Measurements from ENCODE around the gene NDUFAB1. TPM values are rescaled to one million over a fixed set of nuclear protein-coding genes. Genes with fewer than 3 reads are reported as not detected.
"Not testable (repeated sequence)": the region's sequence is repeated elsewhere in the genome, so short reads cannot be mapped to it uniquely, and the experiment has no call there.

Gene NDUFAB1
- total RNA-seq: 100 to 1,000 TPM in 1 of 2 donors, 10 to 100 TPM in 1; 76.9 to 152 TPM

- peaks cover 14% of the 10 kb centered on the region for H3K4me1 Mint-ChIP-seq
- no peaks in the 10 kb centered on the region for H3K9me3 Mint-ChIP-seq
- peak within 1 kb of the TSS; percentile 85 for H3K4me3 Mint-ChIP-seq
- ATAC-seq (replicated peaks): peak; percentile 98
- H3K27me3 Mint-ChIP-seq: no peaks in the 10 kb centered on the region
- H3K27ac Mint-ChIP-seq: peak within 1 kb of the TSS; percentile 83
- peaks cover 42% of the 10 kb centered on the region for H3K36me3 Mint-ChIP-seq (ENCODE audit: low read depth)
Observed at GRCh38 chr16:23595951-23596720, at the start of gene NDUFAB1. Gene NDUFAB1 (minus strand): TSS chr16:23596316. CDS start chr16:23596290, 26 bp downstream.

DNA sequence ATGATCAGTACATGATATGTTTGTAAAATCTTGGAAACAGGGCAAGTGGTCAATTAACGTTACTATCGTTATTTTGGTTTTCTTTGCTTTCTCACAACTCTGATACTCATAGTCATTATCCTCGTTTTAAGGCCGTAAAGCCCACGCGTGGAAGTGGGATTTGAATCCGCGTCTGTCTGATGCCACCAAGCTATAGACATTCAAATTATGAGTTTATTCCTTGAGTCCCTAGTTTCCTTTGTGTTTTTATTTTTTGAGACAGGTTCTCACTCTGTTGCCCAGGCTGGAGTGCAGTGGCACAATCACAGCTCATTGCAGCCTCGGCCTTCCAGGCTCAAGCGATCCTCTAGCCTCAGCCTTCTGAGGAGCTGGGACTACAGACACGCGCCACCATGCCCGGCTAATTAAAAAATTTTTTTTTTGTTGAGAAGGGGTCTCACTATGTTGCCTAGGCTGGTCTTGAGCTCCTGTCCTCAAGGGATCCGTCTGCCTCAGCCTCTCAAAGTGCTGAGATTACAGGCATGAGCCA, 46.2 kb upstream of the NDUFAB1 start:
- ATAC-seq (replicated peaks): no peak
- Mint-ChIP-seq H3K4me3 (peak overlapping the region; percentile 96), H3K27me3 (no peaks in the 10 kb centered on the region), H3K36me3 (ENCODE audit: low read depth) (peaks cover 79% of the 10 kb centered on the region), H3K4me1 (peaks cover 24% of the 10 kb centered on the region), H3K27ac (peak overlapping the region; percentile 98), H3K9me3 (no peaks in the 10 kb centered on the region)

GRCh38 chr16:23640931-23641765, 45.0 kb upstream of the NDUFAB1 start, which contains the start of the genes DCTN5 and PALB2:
Gene DCTN5 (plus strand): TSS chr16:23641466. CDS start chr16:23641543, 77 bp downstream.
Gene PALB2 (minus strand): TSS chr16:23641310. CDS start chr16:23641157, 153 bp downstream.
- no peaks in the 10 kb centered on the region for H3K9me3 Mint-ChIP-seq
- no peaks in the 10 kb centered on the region for H3K27me3 Mint-ChIP-seq
- peak; percentile 99 for ATAC-seq (replicated peaks)
- peak within 1 kb of the TSS; percentile 96 for H3K4me3 Mint-ChIP-seq
- peaks cover 16% of the 10 kb centered on the region for H3K4me1 Mint-ChIP-seq
- H3K27ac Mint-ChIP-seq: peak within 1 kb of the TSS; percentile 98
- peaks cover 79% of the 10 kb centered on the region for H3K36me3 Mint-ChIP-seq (ENCODE audit: low read depth)

DNA sequence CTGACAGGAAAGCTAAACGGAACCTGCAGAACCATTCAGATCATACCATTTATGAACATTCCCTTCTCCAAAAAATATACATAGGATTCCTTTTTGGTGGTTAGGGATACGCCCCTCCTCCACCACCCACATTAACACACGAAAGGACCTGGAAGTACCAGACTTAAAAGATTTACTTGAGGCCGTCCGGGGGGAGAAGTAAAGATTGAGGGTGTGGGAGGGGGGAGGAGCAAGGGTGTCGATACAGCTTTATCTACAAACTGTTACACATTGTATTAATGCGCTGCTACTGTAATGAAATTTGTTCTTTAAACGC, 44.5 kb upstream of the NDUFAB1 start:
- Mint-ChIP-seq H3K4me1 (peaks cover 10% of the 10 kb centered on the region), H3K36me3 (ENCODE audit: low read depth) (peaks cover 79% of the 10 kb centered on the region), H3K4me3 (peak overlapping the region; percentile 96), H3K27ac (peak overlapping the region; percentile 98), H3K9me3 (no peaks in the 10 kb centered on the region), H3K27me3 (no peaks in the 10 kb centered on the region)
- ATAC-seq (replicated peaks): peak; percentile 4

DNA sequence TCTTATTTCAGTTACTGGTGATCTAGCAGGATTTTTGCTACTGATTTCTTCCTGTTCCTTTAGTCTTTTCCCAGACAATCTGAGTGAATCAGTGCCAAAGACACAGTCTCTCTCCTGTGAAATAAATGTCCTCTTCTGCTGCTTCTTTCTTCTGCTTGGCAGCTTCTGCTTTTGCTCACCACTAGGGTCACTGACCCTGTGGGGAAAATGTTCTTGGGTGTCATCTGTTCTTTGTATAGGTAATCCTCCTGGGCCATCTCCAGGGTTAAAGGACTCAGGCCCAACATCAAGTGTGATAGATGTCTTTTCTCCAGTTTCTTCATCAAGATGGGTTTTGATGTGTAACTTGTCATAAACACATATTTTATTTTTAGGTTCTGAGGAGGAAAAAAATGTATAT, 39.8 kb upstream of the NDUFAB1 start:
- peaks cover 5% of the 10 kb centered on the region for H3K4me1 Mint-ChIP-seq
- no peak overlapping the region for H3K27ac Mint-ChIP-seq
- no peaks in the 10 kb centered on the region for H3K27me3 Mint-ChIP-seq
- peaks cover 63% of the 10 kb centered on the region for H3K36me3 Mint-ChIP-seq (ENCODE audit: low read depth)
- H3K4me3 Mint-ChIP-seq: no peak overlapping the region
- no peak for ATAC-seq (replicated peaks)
- no peaks in the 10 kb centered on the region for H3K9me3 Mint-ChIP-seq

- H3K4me1 Mint-ChIP-seq: peaks cover 5% of the 10 kb centered on the region
- H3K27me3 Mint-ChIP-seq: no peaks in the 10 kb centered on the region
- H3K27ac Mint-ChIP-seq: no peak overlapping the region
- no peak overlapping the region for H3K4me3 Mint-ChIP-seq
- H3K36me3 Mint-ChIP-seq (ENCODE audit: low read depth): peaks cover 74% of the 10 kb centered on the region
- no peak for ATAC-seq (replicated peaks)
- H3K9me3 Mint-ChIP-seq: no peaks in the 10 kb centered on the region
Observed at GRCh38 chr16:23634461-23635036, 38.4 kb upstream of the NDUFAB1 start.

DNA sequence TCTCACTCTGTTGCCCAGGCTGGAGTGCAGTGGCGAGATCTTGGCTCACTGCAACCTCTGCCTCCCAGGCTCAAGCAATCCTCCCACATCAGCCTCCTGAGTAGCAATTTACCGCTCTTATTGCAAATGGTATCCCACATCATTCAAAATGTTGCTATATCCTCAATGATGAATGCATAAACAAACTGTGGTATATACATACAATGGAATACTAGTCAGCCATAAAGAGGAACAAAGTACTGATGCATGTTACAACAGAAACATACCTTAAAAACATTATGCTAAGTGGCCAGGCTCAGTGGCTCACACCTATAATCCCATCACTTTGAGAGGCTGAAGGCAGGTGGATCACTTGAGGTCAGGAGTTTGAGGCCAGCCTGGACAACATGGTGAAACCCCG, 35.8 kb upstream of the NDUFAB1 start:
- not testable (repeated sequence) for H3K9me3 Mint-ChIP-seq; H3K27me3 Mint-ChIP-seq; H3K4me1 Mint-ChIP-seq; ATAC-seq (replicated peaks); H3K27ac Mint-ChIP-seq; H3K4me3 Mint-ChIP-seq
- H3K36me3 Mint-ChIP-seq (ENCODE audit: low read depth): peaks cover 82% of the 10 kb centered on the region

GRCh38 chr16:23629516-23629915, 33.4 kb upstream of the NDUFAB1 start:
- H3K4me3 Mint-ChIP-seq: no peak overlapping the region
- H3K27ac Mint-ChIP-seq: no peak overlapping the region
- H3K36me3 Mint-ChIP-seq (ENCODE audit: low read depth): peaks cover 82% of the 10 kb centered on the region
- no peaks in the 10 kb centered on the region for H3K27me3 Mint-ChIP-seq
- no peaks in the 10 kb centered on the region for H3K9me3 Mint-ChIP-seq
- H3K4me1 Mint-ChIP-seq: no peaks in the 10 kb centered on the region
- ATAC-seq (replicated peaks): no peak

DNA sequence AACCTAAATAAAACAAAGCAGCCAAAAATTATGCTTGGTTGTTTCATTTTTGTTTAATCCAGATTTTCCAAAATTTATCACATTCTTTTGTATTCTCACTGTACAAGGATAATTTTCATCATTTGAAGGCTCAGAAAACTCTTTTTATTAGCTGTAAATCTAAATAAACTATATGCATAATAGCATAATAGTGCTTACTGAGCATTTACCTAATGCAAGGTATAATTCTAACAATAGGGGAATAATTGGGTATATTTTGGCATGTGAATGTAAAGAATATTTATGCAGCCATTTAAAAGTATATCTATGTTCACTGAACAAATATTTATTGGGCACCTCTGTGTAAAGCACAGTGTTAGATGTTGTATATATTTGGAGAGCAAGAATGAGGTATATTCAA, 28.0 kb upstream of the NDUFAB1 start:
- no peak for ATAC-seq (replicated peaks)
- H3K36me3 Mint-ChIP-seq (ENCODE audit: low read depth): peaks cover 94% of the 10 kb centered on the region
- no peak overlapping the region for H3K4me3 Mint-ChIP-seq
- H3K9me3 Mint-ChIP-seq: no peaks in the 10 kb centered on the region
- H3K27ac Mint-ChIP-seq: no peak overlapping the region
- no peaks in the 10 kb centered on the region for H3K4me1 Mint-ChIP-seq
- H3K27me3 Mint-ChIP-seq: no peaks in the 10 kb centered on the region

DNA sequence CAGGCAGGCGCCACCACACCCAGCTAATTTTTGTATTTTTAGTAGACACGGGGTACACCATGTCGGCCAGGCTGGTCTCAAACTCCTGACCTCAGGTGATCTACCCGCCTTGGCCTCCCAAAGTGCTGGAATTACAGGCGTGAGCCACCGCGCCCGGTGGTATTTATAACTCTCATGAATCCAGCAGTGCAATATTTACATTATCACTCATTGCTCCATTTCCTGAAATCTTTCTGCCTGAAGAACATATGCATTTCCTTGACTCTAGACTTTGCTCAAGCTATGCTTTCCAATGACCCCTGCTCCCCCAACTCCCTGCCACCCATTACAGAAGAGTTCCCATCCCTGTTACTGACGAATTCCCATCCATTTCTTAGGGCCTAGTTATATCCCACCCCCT, 19.7 kb upstream of the NDUFAB1 start:
- H3K4me3 Mint-ChIP-seq: no peak overlapping the region

GRCh38 chr16:23611936-23612335, 15.8 kb upstream of the NDUFAB1 start:
- H3K4me3 Mint-ChIP-seq: no peak overlapping the region
- no peaks in the 10 kb centered on the region for H3K9me3 Mint-ChIP-seq
- no peak overlapping the region for H3K27ac Mint-ChIP-seq
- no peak for ATAC-seq (replicated peaks)
- H3K36me3 Mint-ChIP-seq (ENCODE audit: low read depth): peaks cover 53% of the 10 kb centered on the region
- no peaks in the 10 kb centered on the region for H3K4me1 Mint-ChIP-seq
- no peaks in the 10 kb centered on the region for H3K27me3 Mint-ChIP-seq

More for the DNA sequence above, 19.7 kb upstream of the NDUFAB1 start:
- no peak overlapping the region for H3K27ac Mint-ChIP-seq
- no peaks in the 10 kb centered on the region for H3K27me3 Mint-ChIP-seq
- no peak for ATAC-seq (replicated peaks)
- peaks cover 73% of the 10 kb centered on the region for H3K36me3 Mint-ChIP-seq (ENCODE audit: low read depth)
- H3K4me1 Mint-ChIP-seq: no peaks in the 10 kb centered on the region
- no peaks in the 10 kb centered on the region for H3K9me3 Mint-ChIP-seq

GRCh38 chr16:23610905-23611304, 14.8 kb upstream of the NDUFAB1 start:
- H3K27ac Mint-ChIP-seq: not testable (repeated sequence)
- H3K36me3 Mint-ChIP-seq (ENCODE audit: low read depth): peaks cover 54% of the 10 kb centered on the region

GRCh38 chr16:23609929-23610328, 13.8 kb upstream of the NDUFAB1 start:
- ATAC-seq (replicated peaks): no peak
- Mint-ChIP-seq H3K4me3 (no peak overlapping the region), H3K27me3 (no peaks in the 10 kb centered on the region), H3K9me3 (no peaks in the 10 kb centered on the region), H3K27ac (no peak overlapping the region), H3K4me1 (no peaks in the 10 kb centered on the region), H3K36me3 (ENCODE audit: low read depth) (peaks cover 51% of the 10 kb centered on the region)

More at GRCh38 chr16:23610905-23611304, 14.8 kb upstream of the NDUFAB1 start:
- H3K27me3 Mint-ChIP-seq; H3K4me3 Mint-ChIP-seq; H3K9me3 Mint-ChIP-seq; ATAC-seq (replicated peaks); H3K4me1 Mint-ChIP-seq: not testable (repeated sequence)

- no peak for ATAC-seq (replicated peaks)
- Mint-ChIP-seq H3K9me3 (no peaks in the 10 kb centered on the region), H3K4me1 (no peaks in the 10 kb centered on the region), H3K36me3 (ENCODE audit: low read depth) (peaks cover 49% of the 10 kb centered on the region), H3K4me3 (no peak overlapping the region), H3K27ac (no peak overlapping the region), H3K27me3 (no peaks in the 10 kb centered on the region)
Observed at GRCh38 chr16:23608194-23608593, 12.1 kb upstream of the NDUFAB1 start.

All from activated T-helper 17 cell treated with anti-CD3 and anti-CD28 coated beads, Interleukin-2, amount 50 U/mL, for 72 hours (primary cell).